HG03039 (cell line): ENCODE data around the gene CDC42BPA.
"Not testable (repeated sequence)": the region's sequence is repeated elsewhere in the genome, so short reads cannot be mapped to it uniquely, and the experiment has no call there.

Experiments used
- ATAC-seq: cut with Tn5 transposase; IDR thresholded peaks from one replicate; pipeline ENCODE4 v1.9.1; 2021; ENCODE audit warnings: mild to moderate bottlenecking, moderate library complexity; ENCODE audit not compliant: unreplicated experiment

The CDC42BPA gene

DNA sequence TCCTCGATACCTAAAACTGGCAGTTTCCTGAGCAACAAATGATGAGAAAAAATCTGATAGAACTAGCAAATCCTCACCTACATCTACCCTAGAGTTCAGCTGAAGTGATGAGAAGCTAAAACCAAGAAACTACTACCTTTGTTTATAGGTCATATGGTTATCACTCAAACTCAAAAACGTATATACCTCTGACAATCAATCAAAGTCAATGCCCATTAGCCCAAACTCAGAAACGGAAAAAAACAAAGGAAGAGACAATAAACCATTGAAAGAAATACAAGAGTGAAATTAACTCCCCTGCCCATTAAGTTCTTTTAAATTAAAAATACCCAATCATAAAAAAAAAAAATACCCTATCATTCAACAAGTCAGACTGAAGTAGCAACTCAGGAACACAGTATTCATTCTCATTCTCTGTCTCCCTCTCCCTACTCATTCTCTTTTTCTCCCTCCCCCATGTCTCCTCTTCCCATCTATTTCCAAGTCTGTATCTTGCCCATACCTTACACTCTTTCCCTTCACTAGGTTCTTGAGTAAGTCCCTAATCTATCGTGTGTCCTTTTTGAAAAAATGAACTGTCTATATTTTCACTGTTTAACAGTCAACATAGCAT is 6.8 kb downstream of the CDC42BPA start:
- no peak for ATAC-seq

DNA sequence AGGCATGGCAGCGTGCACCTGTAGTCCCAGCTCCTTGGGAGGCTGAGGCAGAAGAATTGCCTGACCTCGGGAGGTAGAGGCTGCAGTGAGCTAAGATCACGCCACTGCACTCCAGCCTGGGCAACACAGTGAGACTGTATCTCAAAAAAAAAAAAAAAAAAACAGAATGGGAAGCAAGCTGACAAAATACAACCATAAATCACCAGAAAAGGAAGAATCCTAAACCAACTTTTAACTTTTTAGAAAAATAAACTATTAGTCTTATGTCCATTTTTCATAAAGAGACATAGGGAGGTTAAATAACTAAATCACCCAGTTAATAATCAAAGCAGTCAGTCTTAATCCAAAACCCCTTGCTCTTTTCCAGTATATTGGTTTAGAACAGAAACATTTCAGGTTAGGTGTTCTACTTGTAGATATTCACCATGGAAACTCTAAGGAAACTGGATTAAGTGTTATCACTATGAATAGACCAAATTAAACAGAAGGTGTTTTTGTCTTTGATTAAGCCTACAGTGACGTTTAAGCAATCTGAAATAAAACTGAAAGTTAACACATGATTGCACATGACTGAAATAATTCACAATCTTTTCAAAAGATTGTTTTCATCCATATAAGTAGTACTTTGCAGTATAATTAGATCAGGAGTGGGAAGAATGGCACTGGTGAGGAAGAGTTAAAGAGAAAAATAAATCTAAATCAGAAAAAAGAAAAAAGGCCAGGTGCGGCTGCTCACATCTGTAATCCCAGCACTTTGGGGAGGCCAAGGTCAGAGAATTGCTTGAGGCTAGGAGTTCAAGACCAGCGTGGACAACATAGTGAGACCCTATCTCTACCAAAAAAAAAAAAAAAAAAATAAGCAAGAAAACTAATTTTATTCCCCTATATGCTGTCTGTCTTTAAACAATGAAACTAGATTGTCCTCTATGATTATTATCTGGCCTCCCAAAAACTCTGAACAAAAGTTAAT is 9.6 kb downstream of the CDC42BPA start:
- ATAC-seq = no peak

DNA sequence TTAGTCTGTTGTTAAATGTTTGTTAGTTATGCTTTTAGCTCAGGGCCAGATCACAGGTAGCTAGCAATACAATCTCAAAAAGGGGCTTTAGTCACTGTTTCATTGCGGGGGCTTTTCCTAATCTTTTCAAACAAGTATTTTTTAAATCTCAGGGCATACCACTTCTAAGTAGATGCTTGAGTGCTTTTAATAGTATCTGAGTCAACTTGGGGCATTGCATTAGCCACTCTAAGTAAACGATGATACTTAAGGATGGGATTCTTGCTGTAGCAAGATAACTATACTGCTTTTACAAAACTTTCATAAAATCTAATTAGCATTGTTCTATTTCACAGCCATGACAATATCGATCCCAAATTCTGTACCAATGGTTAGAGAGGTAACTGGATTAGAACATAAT is 11.6 kb downstream of the CDC42BPA start:
- no peak for ATAC-seq

DNA sequence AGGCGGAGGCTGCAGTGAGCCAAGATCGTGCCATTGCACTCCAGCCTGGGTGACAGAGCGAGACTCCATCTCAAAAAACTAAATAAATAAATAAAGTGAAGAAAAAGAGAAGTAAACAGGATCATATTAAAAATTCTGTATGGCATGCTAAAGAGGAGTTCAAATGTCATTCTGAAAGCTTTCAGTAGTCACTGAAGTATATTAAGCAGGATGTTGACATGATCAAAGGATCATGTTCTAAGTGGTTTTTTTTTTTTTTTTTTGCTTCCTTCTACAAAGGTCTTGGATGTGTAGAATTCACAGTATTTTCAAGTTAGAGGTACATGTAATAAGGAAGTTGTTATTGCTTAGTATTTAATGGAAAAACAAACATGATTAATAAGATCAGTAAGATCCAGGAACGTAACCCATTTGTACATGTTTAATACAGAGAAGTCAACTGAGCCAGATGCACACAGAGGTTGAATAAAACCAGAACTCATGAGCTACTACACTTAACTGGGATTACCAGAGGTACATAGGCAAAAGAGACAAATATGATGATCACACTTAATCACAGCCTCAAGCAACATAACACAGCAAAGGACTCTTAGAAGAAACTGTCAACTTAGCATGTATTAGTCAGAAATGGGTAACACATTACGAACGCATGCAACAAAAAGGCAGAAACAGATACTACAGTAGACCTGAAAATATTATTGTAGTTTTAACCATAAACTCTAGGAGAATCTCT is 12.2 kb downstream of the CDC42BPA start:
- no peak for ATAC-seq

DNA sequence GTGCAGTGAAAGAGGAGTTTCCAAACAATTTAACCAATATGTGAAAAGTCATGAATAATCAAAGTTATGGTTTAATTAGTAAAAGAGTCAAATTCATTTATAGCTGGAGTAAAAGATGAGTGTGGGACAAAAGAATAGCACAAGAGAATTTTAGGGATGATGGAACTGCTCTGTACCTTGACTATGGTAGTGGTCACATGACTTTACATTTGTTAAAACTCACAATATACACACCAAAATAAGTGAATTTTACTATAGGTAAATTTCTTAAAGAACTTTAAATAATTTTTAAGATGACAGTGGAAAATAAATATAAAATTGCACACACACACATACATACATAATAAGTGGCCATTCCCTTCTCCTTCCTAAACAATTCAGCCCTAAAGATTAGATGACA is 13.6 kb downstream of the CDC42BPA start:
- no peak for ATAC-seq

DNA sequence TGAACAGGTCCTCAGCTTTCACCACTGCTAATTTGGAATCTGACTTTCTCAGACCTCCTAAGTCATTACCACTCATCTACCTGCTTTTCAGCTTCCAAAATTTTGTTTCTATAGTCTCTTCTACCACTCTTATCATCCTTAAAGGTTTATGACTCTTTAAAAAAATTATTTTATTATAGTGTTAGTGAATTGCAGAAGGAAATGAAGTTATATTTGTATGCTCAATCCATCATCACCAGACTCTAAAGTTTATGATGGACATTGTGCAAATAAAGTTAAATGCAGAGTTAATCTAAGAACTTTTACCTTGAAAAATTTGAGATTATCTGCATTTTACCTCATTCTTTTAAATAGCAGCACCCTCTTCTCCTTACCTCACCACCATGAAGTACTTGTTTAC is 14.6 kb downstream of the CDC42BPA start:
- ATAC-seq = no peak

DNA sequence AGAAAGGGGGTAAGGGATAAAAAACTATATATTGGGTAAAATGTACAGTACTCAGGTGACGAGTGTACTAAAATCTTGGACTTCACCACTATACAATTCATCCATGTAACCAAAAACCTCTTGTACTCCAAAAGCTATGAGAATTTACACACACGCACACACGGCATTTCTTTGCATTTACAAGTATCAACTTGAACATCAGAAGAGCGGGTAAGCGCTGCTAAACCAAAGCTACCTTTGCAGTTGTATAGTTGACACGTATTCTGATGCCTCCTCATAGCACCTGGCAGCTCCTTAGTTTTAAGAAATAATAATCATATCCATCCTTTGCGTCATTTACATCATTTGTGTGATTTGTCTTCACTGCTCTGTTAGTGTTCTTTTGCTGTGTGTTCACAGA is 17.6 kb downstream of the CDC42BPA start:
- no peak for ATAC-seq

DNA sequence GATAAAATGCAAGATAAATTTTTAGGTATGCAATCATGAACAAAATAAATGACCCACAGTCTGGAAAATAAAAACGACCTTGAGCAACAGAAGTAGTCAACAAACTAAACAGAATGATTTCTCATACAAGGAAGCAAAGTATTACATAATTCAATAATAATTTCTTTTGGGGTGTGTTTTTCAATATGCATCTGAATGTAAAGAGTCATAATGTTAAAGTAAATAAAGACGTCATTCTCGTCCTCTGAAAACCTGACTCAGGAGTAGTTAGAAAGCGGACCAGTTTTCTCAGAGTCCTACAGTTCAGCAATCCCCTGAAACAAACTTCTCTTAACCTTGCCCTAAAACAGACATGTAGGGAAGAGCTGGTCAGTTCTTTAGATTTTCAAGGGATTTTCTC is 18.6 kb downstream of the CDC42BPA start:
- ATAC-seq = no peak

DNA sequence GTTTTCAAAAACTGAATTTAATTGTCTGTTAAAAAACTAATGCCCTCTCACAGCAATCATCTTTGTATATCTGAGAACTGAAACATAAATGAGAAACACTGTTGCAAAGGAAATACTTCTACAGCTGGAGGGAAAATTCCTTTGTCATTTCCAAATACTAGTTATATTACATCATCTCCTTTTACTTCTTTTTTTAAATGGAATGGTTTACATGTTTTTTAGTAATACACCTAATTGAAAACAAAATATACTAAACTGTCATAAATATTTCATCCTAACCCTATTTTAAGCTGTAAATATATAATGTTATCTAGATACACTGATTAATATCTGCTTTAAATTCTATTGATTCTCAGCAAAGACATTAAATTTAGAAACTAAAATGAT is 19.1 kb downstream of the CDC42BPA start:
- no peak for ATAC-seq

DNA sequence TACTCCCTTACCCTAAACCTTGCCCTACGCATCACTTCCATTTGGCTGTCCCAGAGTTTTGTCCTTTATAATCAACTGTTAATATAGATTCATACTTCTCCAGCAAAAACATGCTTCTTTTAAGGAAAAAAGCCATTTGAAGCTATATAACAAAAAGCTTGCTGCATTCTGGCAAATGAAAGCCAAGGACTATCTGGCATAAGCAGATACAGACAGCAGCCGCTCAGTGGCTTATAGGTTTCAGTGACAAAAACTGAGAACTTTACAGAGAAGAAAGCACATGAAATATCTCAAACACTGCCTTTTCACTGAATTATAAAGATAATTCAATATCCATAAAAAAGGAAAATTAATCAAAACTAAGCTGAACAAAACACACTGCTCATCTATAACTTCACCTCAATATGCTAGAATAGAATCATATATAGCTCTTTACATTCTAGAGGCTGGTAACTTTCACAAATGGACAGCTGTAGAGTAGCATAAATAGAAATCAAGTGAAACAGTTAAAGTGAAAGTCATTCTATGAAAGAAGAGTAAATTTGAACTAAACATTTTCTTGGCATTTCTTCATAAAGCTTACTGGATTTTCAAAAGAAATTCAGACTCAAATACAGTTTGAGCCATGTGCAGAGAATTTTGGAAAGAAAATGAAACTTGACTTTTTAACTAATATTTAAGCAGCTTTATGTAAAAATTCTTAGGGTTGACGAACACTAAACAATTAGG is 19.6 kb downstream of the CDC42BPA start:
- ATAC-seq = no peak

DNA sequence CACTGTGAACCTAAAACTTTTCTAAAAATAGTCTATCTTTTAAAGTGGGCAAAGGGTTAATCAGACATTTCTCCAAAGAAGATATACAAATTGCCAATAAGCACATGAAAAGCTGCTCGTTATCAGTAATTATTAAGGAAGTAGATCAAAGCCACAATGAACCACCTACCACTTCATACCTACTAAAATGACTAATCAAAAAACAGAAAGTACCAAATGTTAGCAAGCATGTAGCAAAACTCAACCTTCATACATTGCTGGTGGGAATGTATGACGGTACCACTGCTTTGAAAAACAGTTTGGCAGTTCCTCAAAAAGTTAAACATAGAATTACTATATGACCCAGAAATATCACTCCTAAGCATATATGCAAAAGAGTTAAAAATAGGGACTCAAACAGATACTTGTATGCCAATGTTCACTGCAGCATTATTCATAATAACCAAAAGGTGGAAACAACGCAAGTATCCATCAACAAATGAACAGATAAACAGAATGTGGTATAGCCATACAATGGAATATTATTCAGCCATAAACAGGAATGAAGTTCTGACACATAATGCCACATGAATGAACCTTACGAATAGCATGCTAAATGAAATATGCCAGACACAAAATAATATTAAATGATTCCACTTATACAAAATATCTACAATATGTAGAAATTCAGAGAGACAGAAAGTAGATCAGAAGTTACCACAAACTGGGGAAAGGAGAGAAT is 21.1 kb downstream of the CDC42BPA start:
- no peak for ATAC-seq

DNA sequence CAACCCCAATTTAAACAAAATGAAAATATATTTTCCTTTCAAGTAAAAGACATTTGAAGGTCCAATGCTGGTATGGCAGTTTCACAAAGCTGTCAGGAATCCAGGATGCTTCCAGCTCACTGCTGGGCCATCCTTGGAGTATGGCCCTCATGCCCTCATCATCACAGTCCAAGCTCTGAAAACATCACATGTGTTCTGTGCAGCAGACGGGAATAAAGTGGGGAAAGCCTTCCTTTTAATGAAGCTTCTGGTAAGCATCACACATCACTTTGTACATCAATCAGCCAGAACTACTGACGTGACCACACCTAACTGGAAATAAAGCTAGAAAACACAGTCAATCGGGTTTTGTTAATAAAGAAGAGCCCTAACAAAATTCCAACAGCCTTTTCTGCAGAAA is 22.7 kb downstream of the CDC42BPA start:
- ATAC-seq = no peak

DNA sequence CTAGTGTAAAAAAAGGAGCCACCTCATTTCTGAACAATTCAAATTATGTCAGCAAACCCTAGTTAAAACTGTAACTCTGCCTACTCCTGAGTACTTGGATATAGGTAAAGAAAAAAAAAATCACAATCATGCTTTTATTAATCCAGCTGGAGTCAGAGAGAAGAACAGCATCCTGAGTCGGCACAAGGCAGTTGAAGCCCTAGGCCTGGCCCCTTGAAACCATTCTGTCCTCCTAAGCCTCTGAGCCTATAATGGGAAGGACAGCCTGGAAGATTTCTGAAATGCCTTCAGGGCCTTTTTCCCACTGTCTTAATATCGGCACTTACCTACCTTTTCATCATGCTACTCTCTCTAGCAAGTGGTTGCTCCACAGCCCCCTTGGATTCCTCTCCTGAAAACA is 32.5 kb downstream of the CDC42BPA start:
- ATAC-seq = no peak

DNA sequence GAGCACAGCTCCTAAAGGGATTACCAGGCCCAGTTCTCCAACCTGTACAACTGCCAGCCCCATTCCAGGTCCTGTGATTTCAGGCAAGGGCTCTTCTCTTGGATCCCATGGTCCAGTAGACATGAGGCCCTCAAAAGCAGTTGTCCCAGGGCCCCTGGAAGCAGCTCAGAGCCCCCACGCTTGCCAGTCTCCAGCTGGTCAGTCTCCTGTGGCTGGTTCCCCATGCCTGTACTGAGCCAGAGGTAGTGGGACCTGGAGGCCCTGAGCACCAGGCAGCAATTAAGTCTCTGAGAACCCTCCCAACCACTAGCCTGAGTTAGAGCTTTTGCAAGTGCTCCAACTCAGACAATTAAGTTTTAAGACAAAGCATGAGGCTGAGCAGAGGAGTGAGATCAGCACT is 36.9 kb downstream of the CDC42BPA start:
- ATAC-seq = no peak

DNA sequence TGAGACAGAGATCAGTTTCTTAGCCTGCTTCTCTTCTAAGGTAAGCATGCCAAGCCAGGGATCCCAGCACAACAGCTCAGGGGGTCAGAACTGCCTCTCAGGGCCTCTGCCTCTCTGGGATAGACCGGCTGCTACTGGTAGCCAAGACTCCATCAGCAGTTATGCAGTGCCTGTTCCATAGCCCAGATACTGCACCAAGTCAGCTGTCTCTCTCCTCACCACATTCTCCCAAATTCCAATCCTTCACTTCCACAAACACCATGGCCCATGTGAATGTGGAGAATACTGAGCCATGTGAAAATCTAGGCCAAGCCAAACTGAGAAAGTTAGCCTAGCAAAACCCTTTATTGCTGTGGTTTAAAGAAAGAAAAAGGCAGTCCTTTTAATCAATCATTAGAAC is 37.5 kb downstream of the CDC42BPA start:
- no peak for ATAC-seq

DNA sequence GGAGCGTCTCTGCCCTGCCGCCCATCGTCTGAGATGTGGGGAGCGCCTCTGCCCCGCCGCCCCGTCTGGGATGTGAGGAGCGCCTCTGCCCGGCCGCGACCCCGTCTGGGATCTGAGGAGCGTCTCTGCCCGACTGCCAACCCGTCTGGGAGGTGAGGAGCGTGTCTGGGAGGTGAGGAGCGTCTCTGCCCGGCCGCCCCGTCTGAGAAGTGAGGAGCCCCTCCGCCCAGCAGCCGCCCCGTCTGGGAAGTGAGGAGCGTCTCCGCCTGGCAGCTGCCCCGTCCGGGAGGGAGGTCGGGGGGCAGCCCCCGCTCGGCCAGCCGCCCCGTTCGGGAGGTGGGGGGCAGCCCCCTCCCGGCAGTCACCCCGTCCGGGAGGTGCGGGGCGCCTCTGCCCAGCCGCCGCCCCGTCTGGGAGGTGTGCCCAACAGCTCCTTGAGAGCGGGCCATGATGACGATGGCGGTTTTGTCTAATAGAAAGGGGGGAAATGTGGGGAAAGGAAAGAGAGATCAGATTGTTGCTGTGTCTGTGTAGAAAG is 42.1 kb downstream of the CDC42BPA start:
- not testable (repeated sequence) for ATAC-seq

DNA sequence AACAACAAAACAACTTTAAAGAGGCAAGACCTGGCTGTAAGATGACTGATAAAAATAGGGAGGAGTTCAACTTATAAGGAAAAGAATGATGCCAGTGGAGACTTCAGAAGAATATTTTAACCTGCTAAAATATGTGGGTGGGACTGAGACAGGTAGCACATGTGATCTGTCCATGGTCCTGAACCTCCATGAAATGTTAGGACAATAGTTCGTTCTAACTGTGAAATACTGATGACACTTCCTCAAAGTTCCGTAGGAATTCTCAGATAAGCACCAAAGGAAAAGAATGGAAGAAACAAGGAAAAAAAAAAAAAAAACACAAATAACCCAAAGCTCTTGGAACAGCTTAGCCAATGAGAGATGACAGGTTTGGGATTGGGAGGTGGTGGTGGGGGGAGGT is 44.7 kb downstream of the CDC42BPA start:
- no peak for ATAC-seq

DNA sequence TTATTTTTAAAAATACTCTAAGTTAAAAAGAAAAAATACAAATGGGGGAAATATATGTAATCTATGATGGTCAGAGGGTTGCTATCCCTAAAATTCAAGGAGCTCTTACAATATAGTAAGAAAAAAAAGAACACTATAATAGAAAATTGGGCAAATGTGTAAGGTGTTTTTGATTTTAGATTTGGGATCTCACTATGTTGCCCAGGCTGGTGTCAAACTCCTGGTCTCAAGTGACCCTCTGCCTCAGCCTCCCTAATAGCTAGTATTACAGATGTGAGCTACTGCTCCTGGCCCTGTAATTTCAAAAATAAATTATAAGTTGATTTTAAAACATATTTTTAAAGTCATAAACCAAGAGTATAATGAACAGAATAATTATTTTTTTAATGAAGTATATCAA is 45.9 kb downstream of the CDC42BPA start:
- no peak for ATAC-seq

DNA sequence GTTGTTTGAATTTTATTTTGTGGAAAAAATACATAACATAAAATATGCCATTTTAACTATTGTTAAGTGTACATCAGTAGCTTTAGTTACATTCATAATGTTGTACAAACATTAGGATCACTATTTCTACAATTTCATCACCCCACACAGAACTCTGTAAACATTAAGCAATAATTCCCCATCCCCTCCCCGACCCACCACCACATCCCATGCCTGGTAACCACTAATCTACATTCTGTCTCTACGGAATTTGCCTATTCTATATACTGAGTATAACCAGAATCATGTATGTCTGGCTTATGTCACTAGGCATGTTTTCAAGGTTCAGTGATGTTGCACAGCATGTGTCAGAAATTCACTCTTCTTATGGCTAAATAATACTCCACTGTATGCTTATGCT is 47.7 kb downstream of the CDC42BPA start:
- ATAC-seq = no peak

DNA sequence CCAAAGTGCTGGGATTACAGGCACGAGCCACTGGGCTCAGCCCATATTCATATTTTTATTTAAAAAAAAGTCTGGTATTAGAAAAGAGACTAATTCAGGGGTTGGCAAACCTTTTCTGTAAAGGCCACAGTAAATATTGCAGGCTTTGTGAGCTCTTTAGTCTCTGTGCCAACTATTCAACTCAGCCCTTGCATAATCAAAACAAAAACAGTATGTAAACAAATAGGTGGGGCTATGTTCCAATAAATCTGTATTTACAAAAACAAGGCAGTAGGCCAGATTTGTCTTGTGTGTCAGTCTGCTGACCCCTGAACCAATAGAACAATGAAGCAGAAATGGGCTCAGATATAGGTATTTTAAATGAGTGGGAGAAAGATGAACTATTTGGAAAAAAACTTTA is 49.3 kb downstream of the CDC42BPA start:
- ATAC-seq = no peak
